Left ventricle myocardium inferior (tissue), 1 donor: ENCODE results near the gene SFTPA1. TPM values are rescaled to one million over a fixed set of nuclear protein-coding genes. Genes with fewer than 3 reads are reported as not detected.
"Not testable (repeated sequence)": the region's sequence is repeated elsewhere in the genome, so short reads cannot be mapped to it uniquely, and the experiment has no call there.

ENCODE experiments used
- DNase-seq: peaks from one replicate; pipeline ENCODE4 v3.0.0-alpha.2; 2020
- H3K27ac ChIP-seq: fragments of 200-600 bp; replicated peaks from 2 replicates; pipeline ENCODE4 v1.8.0; 2021
- H3K27me3 ChIP-seq: fragments of 200-600 bp; 2 replicates; pipeline ENCODE4 v1.8.0; 2021; ENCODE audit warnings: low read depth
- H3K36me3 ChIP-seq: fragments of 200-600 bp; 2 replicates; pipeline ENCODE4 v1.8.0; 2021
- H3K4me1 ChIP-seq: fragments of 200-600 bp; 2 replicates; pipeline ENCODE4 v1.8.0; 2021
- H3K4me3 ChIP-seq: fragments of 200-600 bp; 2 replicates; pipeline ENCODE4 v1.8.0; 2021; ENCODE audit warnings: mild to moderate bottlenecking, moderate library complexity
- H3K9me3 ChIP-seq: fragments of 200-600 bp; replicated peaks from 2 replicates; pipeline ENCODE4 v1.8.0; 2021
- intact Hi-C: fragments of 100-400 bp; cut with micrococcal nuclease; formaldehyde crosslinking; loops from one replicate; pipeline ENCODE4 v1.11.0; 2022
- total RNA-seq: library from RNA; stranded (reverse); fragmentation: NEBNext Ultra II Directional; extraction: Animal tissue kit (Norgen Biotek cat#: 25700); gene quantifications from one replicate; pipeline ENCODE4 v1.2.1, GENCODE V29; 2021
- TF ChIP-seq, protein P1 (sequence below): fragments of 200-600 bp; IDR thresholded peaks from 2 replicates; pipeline ENCODE4 v1.8.0; 2021; ENCODE audit warnings: antibody characterized with exemption, mild to moderate bottlenecking, borderline replicate concordance
- donor health status: DM: no; HTN: yes; CAD: no; lungs with severe emphysema.

Gene SFTPA1
- total RNA-seq, 1 donor from 2014 or later, result not detected

DNA sequence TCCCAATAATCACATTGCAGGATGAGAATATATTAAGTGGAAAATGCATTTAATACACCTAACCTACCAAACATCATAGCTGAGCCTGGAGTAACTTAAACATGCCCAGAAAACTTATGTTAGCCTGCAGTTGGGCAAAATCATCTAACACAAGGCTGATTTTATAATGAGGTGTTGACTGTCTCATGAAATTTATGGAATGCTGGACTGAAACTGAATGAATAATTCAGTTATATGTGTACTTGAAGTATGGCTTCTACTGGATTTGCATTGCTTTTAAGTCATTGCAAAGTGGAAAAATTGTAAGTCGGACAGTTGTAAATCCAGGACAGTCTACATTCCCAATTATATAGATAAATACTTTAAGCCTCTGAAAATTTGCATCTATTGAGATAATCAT, 5.4 kb downstream of the SFTPA1 start:
- Histone ChIP-seq H3K4me1 (no peaks in the 10 kb centered on the region), H3K4me3 (no peak overlapping the region), H3K27ac (no peak overlapping the region), H3K36me3 (no peaks in the 10 kb centered on the region), H3K27me3 (peaks cover 4% of the 10 kb centered on the region), H3K9me3 (peaks cover 22% of the 10 kb centered on the region)
- no peak for DNase-seq
- intact Hi-C loops, result no loop called here
- TF ChIP-seq, protein P1, sequence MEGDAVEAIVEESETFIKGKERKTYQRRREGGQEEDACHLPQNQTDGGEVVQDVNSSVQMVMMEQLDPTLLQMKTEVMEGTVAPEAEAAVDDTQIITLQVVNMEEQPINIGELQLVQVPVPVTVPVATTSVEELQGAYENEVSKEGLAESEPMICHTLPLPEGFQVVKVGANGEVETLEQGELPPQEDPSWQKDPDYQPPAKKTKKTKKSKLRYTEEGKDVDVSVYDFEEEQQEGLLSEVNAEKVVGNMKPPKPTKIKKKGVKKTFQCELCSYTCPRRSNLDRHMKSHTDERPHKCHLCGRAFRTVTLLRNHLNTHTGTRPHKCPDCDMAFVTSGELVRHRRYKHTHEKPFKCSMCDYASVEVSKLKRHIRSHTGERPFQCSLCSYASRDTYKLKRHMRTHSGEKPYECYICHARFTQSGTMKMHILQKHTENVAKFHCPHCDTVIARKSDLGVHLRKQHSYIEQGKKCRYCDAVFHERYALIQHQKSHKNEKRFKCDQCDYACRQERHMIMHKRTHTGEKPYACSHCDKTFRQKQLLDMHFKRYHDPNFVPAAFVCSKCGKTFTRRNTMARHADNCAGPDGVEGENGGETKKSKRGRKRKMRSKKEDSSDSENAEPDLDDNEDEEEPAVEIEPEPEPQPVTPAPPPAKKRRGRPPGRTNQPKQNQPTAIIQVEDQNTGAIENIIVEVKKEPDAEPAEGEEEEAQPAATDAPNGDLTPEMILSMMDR, result no peak

DNA sequence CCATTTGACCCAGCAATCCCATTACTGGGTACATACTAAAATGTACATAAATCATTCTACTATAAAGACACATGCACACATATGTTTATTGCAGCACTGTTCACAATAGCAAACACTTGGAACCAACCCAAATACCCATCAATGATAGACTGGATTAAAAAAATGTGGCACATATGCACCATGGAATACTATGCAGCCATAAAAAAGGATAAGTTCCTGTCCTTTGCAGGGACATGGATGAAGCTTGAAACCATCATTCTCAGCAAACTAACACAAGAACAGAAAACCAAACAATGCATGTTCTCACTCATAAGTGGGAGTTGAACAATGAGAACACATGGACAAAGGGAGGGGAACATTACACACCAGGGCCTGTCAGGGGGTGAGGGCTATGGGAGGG, 12.9 kb downstream of the SFTPA1 start:
- H3K4me1 ChIP-seq, intact Hi-C loops, H3K36me3 ChIP-seq, H3K27ac ChIP-seq, H3K27me3 ChIP-seq, DNase-seq, H3K4me3 ChIP-seq: not testable (repeated sequence)
- H3K9me3 ChIP-seq, result peaks cover 29% of the 10 kb centered on the region

DNA sequence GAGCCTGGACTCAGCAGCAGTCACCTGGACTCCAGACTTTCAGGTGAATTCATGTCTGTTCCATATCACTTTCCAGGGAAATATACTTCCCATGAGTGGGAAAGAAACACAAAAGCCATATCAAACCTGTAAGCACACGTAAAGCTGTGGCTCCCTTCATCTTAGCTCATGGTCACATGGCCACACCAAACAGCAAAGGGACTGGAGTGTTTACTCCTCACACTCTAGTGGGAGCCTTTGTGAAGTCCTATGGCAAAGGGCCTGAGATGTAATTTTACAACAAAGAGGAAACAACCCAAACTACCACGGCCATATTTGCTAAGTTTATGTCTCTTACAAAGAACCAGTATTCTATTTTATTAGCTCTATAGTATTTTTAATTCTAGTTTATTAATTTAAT, 16.3 kb downstream of the SFTPA1 start:
- TF ChIP-seq, protein P1, result no peak
- no peaks in the 10 kb centered on the region for H3K27me3 ChIP-seq
- H3K4me3 ChIP-seq, result no peak overlapping the region
- no peaks in the 10 kb centered on the region for H3K36me3 ChIP-seq
- intact Hi-C loops, result no loop called here
- peaks cover 23% of the 10 kb centered on the region for H3K9me3 ChIP-seq
- no peak for DNase-seq
- no peak overlapping the region for H3K27ac ChIP-seq
- no peaks in the 10 kb centered on the region for H3K4me1 ChIP-seq

DNA sequence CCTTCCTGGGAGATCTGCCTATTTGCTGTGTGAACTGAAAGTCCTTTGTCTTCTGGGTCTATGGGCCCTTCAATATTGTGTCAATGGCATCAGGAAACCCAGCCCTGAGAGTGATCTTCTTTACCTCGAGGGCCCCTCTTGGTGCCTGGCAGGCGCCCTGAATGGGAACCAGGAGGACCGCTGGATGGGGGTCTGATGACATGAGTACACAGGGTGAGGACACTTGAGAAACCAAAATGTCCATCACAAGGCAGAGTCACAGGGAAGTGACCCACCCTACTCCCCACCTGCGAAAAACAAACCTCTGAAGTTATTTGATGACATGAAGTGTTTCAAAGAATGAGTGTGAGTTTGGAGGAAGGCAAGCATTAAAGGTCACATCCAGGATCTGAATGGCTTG, 17.3 kb downstream of the SFTPA1 start:
- intact Hi-C loops, result no loop called here
- H3K4me3 ChIP-seq, result no peak overlapping the region
- DNase-seq, result no peak
- H3K27me3 ChIP-seq, result no peaks in the 10 kb centered on the region
- H3K27ac ChIP-seq, result no peak overlapping the region
- TF ChIP-seq, protein P1, result no peak
- H3K4me1 ChIP-seq, result no peaks in the 10 kb centered on the region
- no peaks in the 10 kb centered on the region for H3K36me3 ChIP-seq
- H3K9me3 ChIP-seq, result peaks cover 20% of the 10 kb centered on the region

DNA sequence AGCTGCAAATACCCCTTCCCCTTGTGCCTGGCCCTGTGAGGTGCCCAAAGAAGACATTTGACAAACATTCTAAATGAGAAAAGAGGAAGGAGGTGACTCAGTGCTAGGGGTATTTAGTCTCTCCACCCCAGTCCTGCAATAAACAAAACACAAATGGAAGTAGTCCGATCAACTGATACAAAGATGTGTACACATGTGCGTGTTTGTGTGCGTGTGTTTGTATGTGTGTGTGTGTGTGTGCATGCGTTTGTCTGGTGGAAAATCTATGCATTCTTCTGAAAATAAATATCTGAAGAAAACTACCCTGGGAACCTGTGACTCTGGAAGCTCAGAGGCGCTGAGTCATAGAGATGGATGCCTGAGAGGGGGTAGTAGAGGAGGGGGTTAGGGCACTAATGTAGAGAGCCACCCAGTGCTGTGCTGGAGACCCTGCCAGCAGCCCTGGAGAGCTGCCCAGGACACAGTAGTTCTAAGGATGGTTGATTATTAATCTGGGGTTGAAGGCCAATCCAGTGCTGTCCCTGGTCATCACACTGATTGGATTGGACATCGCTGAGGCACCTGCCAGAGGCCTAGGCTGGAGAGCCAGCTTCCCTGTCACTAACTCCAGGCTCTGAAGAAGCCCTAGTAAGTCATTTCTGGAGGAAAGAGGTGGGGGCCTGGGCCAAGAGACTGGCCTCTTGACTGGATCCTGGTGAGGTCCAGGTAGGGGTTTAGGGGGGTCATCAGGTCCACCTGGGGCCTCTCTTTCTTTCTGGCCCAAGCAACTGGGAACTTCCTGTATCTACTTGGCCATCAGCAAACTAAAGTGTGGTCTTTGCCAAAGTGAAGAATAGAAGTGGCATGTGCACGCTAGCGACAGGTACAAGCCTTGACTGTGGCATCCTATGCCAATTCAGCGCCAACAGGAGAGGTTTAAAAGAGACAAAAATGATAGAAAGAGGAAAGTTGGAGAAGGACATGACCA, 18.5 kb downstream of the SFTPA1 start:
- TF ChIP-seq, protein P1, result no peak
- Histone ChIP-seq H3K27me3 (no peaks in the 10 kb centered on the region), H3K4me3 (no peak overlapping the region), H3K27ac (no peak overlapping the region), H3K4me1 (no peaks in the 10 kb centered on the region), H3K9me3 (peaks cover 12% of the 10 kb centered on the region), H3K36me3 (no peaks in the 10 kb centered on the region)
- no peak for DNase-seq
- intact Hi-C loops, result no loop called here

DNA sequence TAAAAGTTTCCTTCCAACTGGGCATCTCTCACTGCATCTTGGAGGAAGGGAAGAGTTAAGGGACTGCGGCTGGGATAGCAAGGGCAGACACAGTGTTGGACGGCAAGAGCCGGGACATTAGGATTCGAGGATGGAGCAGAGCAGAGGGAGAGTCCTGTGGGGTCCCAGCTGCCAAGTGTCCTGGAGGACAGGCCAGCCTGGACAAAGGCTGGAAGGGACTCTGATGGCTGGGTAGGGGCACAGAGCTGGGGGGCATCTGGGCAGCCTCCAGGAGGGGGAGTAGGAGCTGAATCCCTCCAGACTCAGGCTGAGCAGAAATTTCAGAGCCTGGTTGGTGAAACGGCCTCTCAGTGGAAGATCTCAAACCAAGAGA, 19.2 kb downstream of the SFTPA1 start:
- no peak overlapping the region for H3K27ac ChIP-seq
- intact Hi-C loops, result no loop called here

DNA sequence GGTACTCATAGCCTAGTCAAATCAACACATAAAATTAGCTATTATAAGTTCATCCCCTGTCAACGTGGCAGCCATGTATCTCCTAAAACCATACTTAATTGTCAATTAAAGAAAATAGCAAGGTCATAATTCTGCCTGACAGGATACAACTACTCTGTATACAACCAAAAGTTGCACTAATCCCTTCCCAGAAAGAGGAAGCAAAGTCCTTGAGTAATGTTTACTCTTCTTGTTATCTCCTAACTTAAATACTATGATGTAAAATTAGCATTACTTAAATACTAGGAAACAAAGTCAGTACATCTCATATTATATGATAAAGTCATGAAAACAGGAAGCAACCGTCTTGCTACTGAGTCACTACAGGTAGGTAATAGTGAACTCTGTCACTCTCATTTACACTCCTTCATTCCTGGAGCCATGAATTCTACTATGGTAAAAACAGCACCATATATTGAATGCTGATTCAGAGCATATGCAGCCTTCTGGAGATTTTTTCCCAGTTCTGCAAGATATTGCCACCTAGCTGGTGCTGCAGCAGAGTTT, 26.0 kb downstream of the SFTPA1 start:
- intact Hi-C loops, H3K9me3 ChIP-seq, DNase-seq, H3K4me3 ChIP-seq, H3K27me3 ChIP-seq, H3K27ac ChIP-seq, H3K36me3 ChIP-seq, H3K4me1 ChIP-seq: not testable (repeated sequence)

More for the DNA sequence above, 19.2 kb downstream of the SFTPA1 start:
- Histone ChIP-seq H3K4me3 (no peak overlapping the region), H3K36me3 (no peaks in the 10 kb centered on the region), H3K9me3 (peaks cover 12% of the 10 kb centered on the region), H3K4me1 (no peaks in the 10 kb centered on the region), H3K27me3 (no peaks in the 10 kb centered on the region)
- TF ChIP-seq, protein P1, result no peak
- no peak for DNase-seq
